Heart right ventricle (tissue), 16 donors: ENCODE measurements around the gene KCNMB1. TPM values are rescaled to one million over a fixed set of nuclear protein-coding genes. Genes with fewer than 3 reads are reported as not detected.

ENCODE experiments used
- ATAC-seq, 8 donors: fragments of 200-7000 bp; cut with Tn5 transposase; one replicate each; pipeline ENCODE4 v1.9.1; 2020; ENCODE audit warnings: mild to moderate bottlenecking in 8 of 8, moderate library complexity in 8 of 8, moderate number of reproducible peaks in 1 of 8
- DNase-seq, 2 donors: peaks; one replicate each; pipeline ENCODE4 v3.0.0-alpha.2; 2020
- H3K27ac ChIP-seq, 10 donors: fragments of 200-600 bp; sonication (generic) in 2 of 10; one replicate each; pipeline versions ENCODE4 v1.5.0 to v1.8.0; 2020 to 2022; ENCODE audit warnings: mild to moderate bottlenecking in 3 of 10
- H3K27me3 ChIP-seq, 7 donors: fragments of 200-600 bp; one replicate each; pipeline ENCODE4 v1.8.0; 2021 to 2022; ENCODE audit warnings: mild to moderate bottlenecking in 2 of 7
- H3K36me3 ChIP-seq, 9 donors: fragments of 200-600 bp; sonication (generic) in 1 of 9; one replicate each; pipeline versions ENCODE4 v1.5.0 to v1.8.0; 2020 to 2022; ENCODE audit warnings: mild to moderate bottlenecking in 2 of 9
- H3K4me1 ChIP-seq, 9 donors: fragments of 200-600 bp; sonication (generic) in 1 of 9; one replicate each; pipeline versions ENCODE4 v1.5.0 to v1.8.0; 2020 to 2022; ENCODE audit warnings: mild to moderate bottlenecking in 4 of 9
- H3K4me3 ChIP-seq, 10 donors: fragments of 200-600 bp; sonication (generic) in 2 of 10; one replicate each; pipeline versions ENCODE4 v1.5.0 to v1.8.0; 2020 to 2022; ENCODE audit warnings: mild to moderate bottlenecking in 7 of 10, moderate library complexity in 2 of 10
- H3K9me3 ChIP-seq, 11 donors: fragments of 200-600 bp in 10 of 11; sonication (generic) in 2 of 11; one replicate each; pipeline versions ENCODE4 v1.5.0 to v1.8.0; 2013 to 2022; ENCODE audit warnings: mild to moderate bottlenecking in 2 of 11, control low read depth in 1 of 11, moderate library complexity in 1 of 11
- CTCF ChIP-seq, 9 donors: fragments of 200-600 bp; sonication (generic) in 2 of 9; IDR thresholded peaks; one replicate each; pipeline versions ENCODE4 v1.5.0 to v1.8.0; 2021 to 2022; ENCODE audit warnings: antibody characterized with exemption in 9 of 9, mild to moderate bottlenecking in 5 of 9, moderate library complexity in 1 of 9
- WGBS, 2 donors: extraction: QIAGEN DNeasy Blood & Tissue Kit; methylation state at CpG; one replicate each; pipeline ENCODE4 v1.1.7; 2013; ENCODE audit warnings: inconsistent platforms in 1 of 2; 5-methylcytosine and 5-hydroxymethylcytosine counted together
- intact Hi-C, 10 donors: fragments of 100-400 bp; cut with DNase I; formaldehyde crosslinking; loops; one replicate each; pipeline versions ENCODE4 v1.11.1 to v1.14.2; 2022
- polyA plus RNA-seq, 2 donors: library from polyadenylated mRNA; stranded (reverse); fragments of 200-250 nt; gene quantifications; one replicate each; pipeline ENCODE4 v1.2.3, GENCODE V29; 2013
- total RNA-seq, 10 donors: library from RNA; stranded (reverse); fragmentation: NEBNext Ultra II Directional in 3 of 10; extraction: Animal tissue kit (Norgen Biotek cat#: 25700) in 3 of 10; gene quantifications; one replicate each; pipeline versions ENCODE4 v1.2.1 to v1.2.4, GENCODE V29; 2021 to 2023
- donor health status: Arrhythmogenic right ventricular cardiomyopathy.
- donor health status: ischemic (EF 13 %, LVEDD 7.1; RV severe dilation, severe dysfunction).
- donor health status: healthy with polysubstance abuse.
- donor health status: DM: no; HTN: yes; CAD: no.
- donor health status: DM: no; HTN: no; CAD: no.
- donor health status: ischemic (EF 25% LVEDD 6.9; RV normal size, moderate dysfunction).
- donor health status: ischemic (EF 25% LVEDD 5.7; RV mildly dilated, moderate dysfunction).
- donor health status: healthy.
- donor health status: DM: yes; HTN: yes; CAD: no.
- donor health status: Ischemic cardiomyopathy.
- donor health status: ischemic (EF 35%, LVEDD 5.7; RV mildly dilated, moderate dysfunction).
- donor health status: nonischemic (EF 11% LVEDD 7.7; RV severe dilation, severe dysfunction).
- donor health status: DM: yes; HTN: yes; CAD: no.
- donor health status: PGD.
- donor health status: ischemic (EF 29% LVEDD 5.4; RV normal size, mild dysfunction).
- donor health status: nonischemic (EF 23%, LVEDD 6.1; RV moderate dilation, normal function).

Gene KCNMB1
- total and polyA plus RNA-seq, 12 donors: 0.90 to 2.8 (median 1.2) TPM

DNA sequence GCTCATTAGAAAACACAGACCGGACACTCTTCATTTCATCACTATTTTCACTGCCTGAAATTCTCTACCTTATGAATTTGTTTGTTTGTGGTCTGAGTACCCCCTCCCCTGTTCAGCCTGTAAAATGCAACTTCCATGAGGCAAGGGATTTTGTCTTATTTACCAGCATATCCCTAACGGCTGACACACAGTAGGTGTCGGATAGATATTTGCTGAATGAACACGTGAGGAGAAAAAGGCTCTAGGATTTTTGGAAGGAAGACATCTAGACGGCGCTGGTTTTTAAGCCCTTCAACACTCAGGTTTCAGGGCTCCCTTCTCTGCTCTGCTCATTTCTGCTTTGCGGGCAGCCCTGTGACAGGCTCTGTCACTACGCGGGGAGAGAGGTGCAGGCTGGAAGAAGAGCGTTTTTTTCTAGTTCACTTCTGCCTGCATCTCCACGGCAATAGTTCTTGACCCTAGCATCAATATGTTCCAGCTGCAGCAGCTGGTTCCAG lies 41.0 kb downstream of the KCNMB1 start:
- H3K27me3 ChIP-seq: peaks cover 0 to 45% (median 20%) of the 10 kb centered on the region in 7 donors
- peak in 6 of 8 donors; percentile 22 to 68 (median 50) for ATAC-seq
- no peak for DNase-seq
- H3K27ac ChIP-seq: peak overlapping the region in 3 of 10 donors; percentile 6 to 43 (median 21)
- TF ChIP-seq CTCF (IDR thresholded peaks at IDR 0.05): peak in 8 of 9 donors; percentile 7 to 56 (median 35)
- H3K4me3 ChIP-seq: no peak overlapping the region
- H3K9me3 ChIP-seq: peaks cover 0 to 11% (median 0%) of the 10 kb centered on the region in 11 donors
- H3K4me1 ChIP-seq: peaks cover 0 to 22% (median 9%) of the 10 kb centered on the region in 9 donors
- intact Hi-C loops: loop anchor here in 6 of 10 donors (5.0 to 10.0 kb wide), 4 partner anchors 71 to 123 kb away; no protein-coding TSS in a partner anchor
- WGBS, 2 donors: 41 to 48% methylated on average over 11 of the region's 11 CpGs
- no peaks in the 10 kb centered on the region for H3K36me3 ChIP-seq

DNA sequence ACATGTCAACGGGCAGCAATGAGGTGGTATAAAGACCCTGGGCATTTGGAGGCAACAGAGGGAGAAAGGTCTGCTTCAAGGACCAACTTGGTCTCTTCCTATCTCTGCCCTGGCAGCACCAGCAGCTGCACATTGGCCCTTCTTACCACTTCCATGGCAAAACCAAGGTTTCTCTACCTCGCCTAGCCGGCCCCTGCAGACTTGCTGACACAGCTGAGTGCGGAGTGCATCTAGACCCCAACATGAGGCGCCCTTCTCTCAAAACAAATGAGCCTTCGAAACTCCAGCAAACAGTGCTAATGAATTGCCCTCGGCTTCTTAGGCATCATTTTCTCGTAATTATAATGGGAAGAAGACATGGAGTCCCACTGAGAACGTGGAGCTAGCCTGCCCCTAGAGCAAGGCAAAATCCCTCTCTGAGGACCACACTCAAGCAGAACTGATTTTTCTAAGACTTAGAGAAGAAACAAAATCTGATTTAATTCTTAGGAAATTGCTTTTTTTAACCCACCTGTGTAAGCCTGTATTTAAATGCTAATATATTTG lies 42.1 kb downstream of the KCNMB1 start:
- H3K27me3 ChIP-seq: peaks cover 0 to 35% (median 18%) of the 10 kb centered on the region in 7 donors
- intact Hi-C loops: loop anchor here in 6 of 10 donors (5.0 to 10.0 kb wide), 4 partner anchors 70 to 122 kb away; no protein-coding TSS in a partner anchor
- ATAC-seq (no peak), DNase-seq (no peak)
- TF ChIP-seq CTCF (IDR thresholded peaks at IDR 0.05): no peak
- H3K27ac ChIP-seq: no peak overlapping the region
- peaks cover 0 to 5% (median 0%) of the 10 kb centered on the region in 11 donors for H3K9me3 ChIP-seq
- H3K36me3 ChIP-seq: no peaks in the 10 kb centered on the region
- peaks cover 0 to 15% (median 5%) of the 10 kb centered on the region in 9 donors for H3K4me1 ChIP-seq
- no peak overlapping the region for H3K4me3 ChIP-seq
- 94% methylated on average over 9 of the region's 9 CpGs for WGBS, 2 donors

- no peak overlapping the region for H3K4me3 ChIP-seq
- ATAC-seq (no peak), DNase-seq (no peak)
- peaks cover 0 to 15% (median 5%) of the 10 kb centered on the region in 9 donors for H3K4me1 ChIP-seq
- H3K27me3 ChIP-seq: peaks cover 0 to 29% (median 16%) of the 10 kb centered on the region in 7 donors
- intact Hi-C loops: loop anchor here in 6 of 10 donors (5.0 to 10.0 kb wide), 4 partner anchors 69 to 121 kb away; no protein-coding TSS in a partner anchor
- no peak for TF ChIP-seq CTCF (IDR thresholded peaks at IDR 0.05)
- no peaks in the 10 kb centered on the region for H3K36me3 ChIP-seq
- H3K27ac ChIP-seq: no peak overlapping the region
- 92 to 95% methylated on average over 1 of the region's 1 CpG for WGBS, 2 donors
- H3K9me3 ChIP-seq: peaks cover 0 to 5% (median 0%) of the 10 kb centered on the region in 11 donors
Observed at GRCh38 chr5:170345971-170346370, 43.2 kb downstream of the KCNMB1 start.

DNA sequence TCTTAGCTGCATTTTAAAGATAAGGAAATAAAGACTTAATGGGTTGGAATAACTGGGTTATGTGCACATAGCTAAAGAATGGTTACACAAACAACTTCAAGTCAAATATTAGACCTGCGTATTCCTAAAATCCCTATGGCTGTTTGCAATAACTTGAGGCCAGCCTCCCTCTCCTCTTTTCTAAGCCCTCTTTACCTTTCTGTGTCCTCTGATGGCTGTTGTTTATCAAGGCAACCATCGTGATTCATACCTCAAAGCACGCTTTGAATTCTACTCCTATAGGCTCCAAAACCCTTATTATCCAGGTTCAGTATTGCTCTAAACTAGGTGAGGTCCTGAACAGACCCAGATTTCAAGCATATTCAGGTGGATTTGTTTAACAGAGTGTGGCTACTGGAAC lies 46.0 kb downstream of the KCNMB1 start:
- H3K4me3 ChIP-seq: no peak overlapping the region
- H3K4me1 ChIP-seq: peaks cover 0 to 12% (median 0%) of the 10 kb centered on the region in 9 donors
- H3K27ac ChIP-seq: no peak overlapping the region
- intact Hi-C loops: loop anchor here in 1 of 10 donors (10.0 kb wide), 1 partner anchor 118 kb away; no protein-coding TSS in a partner anchor
- WGBS, 2 donors: 94 to 96% methylated on average over 3 of the region's 3 CpGs
- peaks cover 0 to 5% (median 0%) of the 10 kb centered on the region in 11 donors for H3K9me3 ChIP-seq
- peaks cover 0 to 9% (median 4%) of the 10 kb centered on the region in 7 donors for H3K27me3 ChIP-seq
- H3K36me3 ChIP-seq: no peaks in the 10 kb centered on the region
- no peak for TF ChIP-seq CTCF (IDR thresholded peaks at IDR 0.05)
- ATAC-seq: no peak
- DNase-seq: no peak
